GM20431 (cell line): ENCODE results near the gene WASF2.
"Not testable (repeated sequence)": the region's sequence is repeated elsewhere in the genome, so short reads cannot be mapped to it uniquely, and the experiment has no call there.

ENCODE experiments used
- in situ Hi-C: fragments of 300-500 bp; cut with MseI, MboI; formaldehyde crosslinking; loops from one replicate; pipeline ENCODE4 v1.15.0; 2020; ENCODE audit warnings: low sequenced_read_pairs; ENCODE audit not compliant: unreplicated experiment

Gene WASF2

DNA sequence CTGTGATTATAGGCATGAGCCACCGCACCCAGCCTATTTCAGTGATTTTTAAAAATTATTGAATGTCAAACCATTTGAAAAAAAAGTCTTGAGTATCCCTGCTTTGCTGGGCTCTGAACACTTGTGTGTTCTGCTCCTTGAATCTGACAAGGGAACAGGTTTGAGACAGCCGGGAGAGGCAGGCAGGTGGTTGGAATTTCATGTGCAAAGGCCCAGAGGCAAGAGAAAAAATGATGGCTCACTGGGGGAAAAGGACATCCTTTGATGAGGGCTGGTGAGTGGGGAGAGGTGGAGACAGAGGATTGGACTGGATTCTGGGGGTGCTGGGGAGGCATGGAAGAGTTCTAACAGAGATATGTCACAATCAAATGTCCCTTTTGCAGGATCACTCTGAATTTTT, 13.1 kb upstream of the WASF2 start:
- in situ Hi-C loops: no loop called here

DNA sequence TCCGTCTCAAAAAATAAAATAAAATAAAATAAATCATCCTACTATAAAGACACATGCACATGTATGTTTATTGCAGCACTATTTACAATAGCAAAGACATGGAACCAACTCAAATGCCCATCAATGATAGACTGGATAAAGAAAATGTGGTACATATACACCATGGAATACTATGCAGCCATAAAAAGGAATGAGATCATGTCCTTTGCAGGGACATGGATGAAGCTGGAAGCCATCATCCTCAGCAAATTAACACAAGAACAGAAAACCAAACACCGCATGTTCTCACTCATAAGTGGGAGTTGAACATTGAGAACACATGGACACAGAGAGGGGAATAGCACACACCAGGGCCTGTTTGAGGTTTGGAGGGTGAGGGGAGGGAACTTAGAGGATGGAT, 11.2 kb upstream of the WASF2 start:
- in situ Hi-C loops: not testable (repeated sequence)

DNA sequence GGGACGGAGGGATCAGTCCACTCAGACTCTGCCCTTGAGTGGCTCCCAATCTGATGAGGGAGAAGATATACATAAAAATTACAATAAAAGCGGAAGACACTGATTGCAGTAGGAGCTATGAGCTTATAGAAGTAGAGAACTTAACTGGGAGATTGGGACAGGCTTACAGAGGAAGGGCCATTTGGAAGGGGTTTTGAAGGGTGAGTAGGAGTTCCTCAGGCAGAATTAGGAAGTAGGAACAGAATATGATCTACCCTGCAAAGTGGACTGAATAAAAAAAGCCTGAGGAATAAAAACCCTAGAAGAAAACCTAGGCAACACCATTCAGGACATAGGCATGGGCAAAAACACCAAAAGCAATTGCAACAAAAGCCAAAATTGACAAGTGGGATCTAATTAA, 9.2 kb upstream of the WASF2 start:
- in situ Hi-C loops: no loop called here

DNA sequence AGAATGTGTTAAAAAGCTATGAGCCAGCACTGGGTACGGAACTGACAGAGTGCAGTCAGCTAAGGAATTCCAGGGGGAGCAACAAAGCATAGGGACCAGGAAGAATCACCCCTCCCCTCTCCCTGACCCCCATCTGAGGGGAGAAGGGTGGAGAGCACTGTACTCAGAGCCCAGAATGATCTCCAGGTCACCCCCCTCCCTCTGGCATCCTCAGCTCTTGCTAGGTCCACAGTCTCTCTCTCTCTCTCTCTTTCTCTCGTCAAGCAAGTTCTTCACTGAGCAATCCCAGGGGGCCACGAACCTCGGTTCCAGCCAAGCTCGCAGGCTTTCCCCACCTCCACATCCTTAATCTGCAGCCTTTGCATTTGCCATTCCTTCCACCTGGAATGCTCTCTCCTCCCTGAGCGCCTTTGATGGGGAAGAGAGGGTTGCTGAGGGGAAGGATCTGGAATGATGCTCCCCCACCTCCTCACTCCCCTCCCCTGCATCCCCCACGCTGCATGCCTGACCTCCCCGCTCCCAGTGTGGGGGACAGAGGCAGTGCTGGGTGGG, 6.7 kb upstream of the WASF2 start:
- in situ Hi-C loops: no loop called here

DNA sequence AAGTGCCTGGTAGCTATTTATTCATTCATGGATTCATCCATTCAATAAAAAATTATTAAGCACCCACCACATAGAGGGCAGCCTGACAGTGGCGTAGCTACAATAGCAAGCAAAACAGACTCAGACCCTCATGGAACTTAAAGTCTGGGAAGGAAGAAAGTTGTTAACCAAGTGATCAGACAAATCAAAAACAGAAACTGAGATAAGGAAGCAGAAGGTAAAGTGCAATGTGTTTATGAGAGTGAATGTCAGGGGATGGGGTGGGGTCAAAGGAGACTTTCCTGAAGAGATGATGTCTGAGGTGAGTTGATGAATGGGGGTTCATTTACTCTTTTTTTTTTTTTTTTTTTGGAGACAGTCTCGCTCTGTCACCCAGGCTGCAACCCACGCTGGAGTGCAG, 2.8 kb upstream of the WASF2 start:
- in situ Hi-C loops: no loop called here

DNA sequence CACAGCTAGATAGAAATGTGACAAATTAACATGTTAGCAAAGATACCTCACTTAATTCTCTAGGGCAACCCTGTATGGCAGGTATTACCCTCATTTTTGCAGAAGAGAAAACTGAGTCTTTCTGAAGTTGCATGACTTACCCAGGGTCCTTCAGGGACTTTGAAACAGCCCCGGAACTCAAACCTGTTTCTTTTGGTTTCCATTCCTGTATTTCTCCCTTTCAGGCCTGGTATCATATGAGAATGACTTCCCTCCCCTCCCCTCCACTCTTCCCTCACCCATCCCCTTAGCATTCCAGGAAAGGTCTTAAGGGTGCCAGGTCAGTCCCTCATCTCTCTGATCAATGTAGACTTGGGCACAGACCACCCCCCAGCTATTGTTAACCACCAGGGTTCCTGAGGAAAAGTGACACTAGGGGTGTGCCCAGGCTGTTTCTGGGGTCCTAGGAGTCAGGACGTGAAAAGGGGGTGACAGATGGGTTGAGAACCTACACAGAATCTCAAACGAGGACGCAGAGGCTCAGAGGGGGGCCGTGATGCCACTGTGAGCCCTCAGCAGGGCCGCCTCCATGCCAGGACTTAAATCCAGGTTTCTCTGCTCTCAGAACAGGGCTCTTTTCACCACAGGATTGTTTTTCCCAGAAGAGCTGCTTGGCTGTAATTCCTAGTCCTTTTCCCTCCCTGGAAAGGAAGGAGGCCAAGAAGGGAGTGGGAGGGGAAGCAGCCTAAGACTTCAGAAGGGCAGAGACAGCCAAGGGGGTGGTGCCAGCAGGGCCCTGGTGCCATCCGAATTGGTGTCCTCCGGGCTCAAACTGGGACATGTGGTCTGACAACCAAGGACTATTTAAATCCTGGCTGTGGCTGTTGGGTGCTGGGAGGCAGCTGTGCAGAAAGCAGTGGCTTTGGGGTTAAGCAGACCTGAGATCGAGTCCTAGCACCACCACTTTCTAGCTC, 2.1 kb upstream of the WASF2 start:
- in situ Hi-C loops: no loop called here

GRCh38 chr1:27489501-27489972, 430 bp downstream of the WASF2 start:
- in situ Hi-C loops: no loop called here

GRCh38 chr1:27487966-27488884, 1.7 kb downstream of the WASF2 start:
- in situ Hi-C loops: no loop called here

GRCh38 chr1:27485363-27485762, 4.6 kb downstream of the WASF2 start:
- in situ Hi-C loops: no loop called here

DNA sequence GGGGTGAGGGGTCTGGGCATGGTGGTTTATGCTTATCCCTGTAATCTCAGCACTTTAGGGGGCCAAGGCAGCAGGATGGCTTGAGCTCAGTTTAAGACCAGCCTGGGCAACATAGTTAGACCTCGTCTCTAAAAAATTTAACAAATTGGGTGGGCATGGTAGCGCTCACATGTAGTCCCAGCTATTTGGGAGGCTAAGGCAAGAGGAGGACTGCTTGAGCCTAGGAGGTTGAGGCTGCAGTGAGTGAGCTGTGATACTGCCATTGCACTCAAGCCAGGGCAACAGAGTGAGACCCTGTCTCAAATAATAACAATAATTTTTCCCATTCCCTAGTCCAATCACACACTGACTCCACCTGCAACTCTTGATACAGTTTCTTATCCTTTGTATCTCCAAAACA, 6.3 kb downstream of the WASF2 start:
- in situ Hi-C loops: no loop called here

DNA sequence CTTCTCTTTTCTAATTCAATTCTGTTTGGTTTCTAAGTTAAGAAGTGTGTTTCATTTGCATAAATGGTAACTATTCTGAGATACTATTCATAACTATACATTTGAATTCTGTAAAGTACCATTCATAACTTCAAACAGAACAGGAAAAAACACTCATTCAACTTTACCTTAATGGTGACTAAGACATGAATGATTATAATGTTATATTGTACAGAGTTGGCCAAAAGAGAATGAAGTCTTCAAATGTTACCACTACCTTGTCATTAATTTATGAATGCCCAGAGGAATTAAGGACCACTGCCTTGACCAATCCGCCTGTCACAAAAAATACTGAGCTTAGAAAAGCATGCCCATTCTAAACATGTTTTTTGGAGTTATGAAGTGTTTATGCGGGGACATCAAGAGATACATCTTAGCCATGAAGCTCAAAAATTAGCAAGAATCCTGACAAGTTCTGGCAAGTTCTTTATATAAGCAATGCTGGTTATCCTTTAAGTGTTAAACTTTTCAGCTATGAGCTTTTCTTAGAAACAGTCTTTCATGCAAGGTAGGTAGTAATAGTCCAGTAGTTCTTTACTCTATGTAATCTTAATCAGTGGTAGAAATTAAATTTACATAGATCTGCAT, 7.9 kb downstream of the WASF2 start:
- in situ Hi-C loops: no loop called here

- in situ Hi-C loops: no loop called here
Observed at GRCh38 chr1:27478098-27478497, 11.9 kb downstream of the WASF2 start.

GRCh38 chr1:27476237-27476636, 13.7 kb downstream of the WASF2 start:
- in situ Hi-C loops: no loop called here

DNA sequence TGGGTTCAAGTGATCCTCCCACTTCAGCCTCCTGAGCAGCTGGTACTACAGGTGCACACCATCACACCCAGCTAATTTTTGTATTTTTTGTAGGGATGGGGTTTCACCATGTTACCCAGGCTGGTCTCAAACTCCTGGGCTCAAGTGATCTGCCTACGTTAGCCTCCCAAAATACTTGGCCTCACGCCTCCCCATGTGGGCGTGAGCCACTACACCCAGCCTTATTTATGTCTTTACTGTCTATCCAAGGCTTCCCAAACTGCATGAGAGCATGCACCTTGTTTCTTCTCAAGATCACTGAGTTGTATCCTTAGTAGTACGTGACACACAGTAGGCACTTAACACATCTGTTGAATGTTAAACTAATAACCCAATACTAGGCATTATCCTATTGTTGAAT, 14.2 kb downstream of the WASF2 start:
- in situ Hi-C loops: no loop called here

GRCh38 chr1:27473755-27474154, 16.2 kb downstream of the WASF2 start:
- in situ Hi-C loops: no loop called here

GRCh38 chr1:27472098-27472497, 17.9 kb downstream of the WASF2 start:
- in situ Hi-C loops: not testable (repeated sequence)

DNA sequence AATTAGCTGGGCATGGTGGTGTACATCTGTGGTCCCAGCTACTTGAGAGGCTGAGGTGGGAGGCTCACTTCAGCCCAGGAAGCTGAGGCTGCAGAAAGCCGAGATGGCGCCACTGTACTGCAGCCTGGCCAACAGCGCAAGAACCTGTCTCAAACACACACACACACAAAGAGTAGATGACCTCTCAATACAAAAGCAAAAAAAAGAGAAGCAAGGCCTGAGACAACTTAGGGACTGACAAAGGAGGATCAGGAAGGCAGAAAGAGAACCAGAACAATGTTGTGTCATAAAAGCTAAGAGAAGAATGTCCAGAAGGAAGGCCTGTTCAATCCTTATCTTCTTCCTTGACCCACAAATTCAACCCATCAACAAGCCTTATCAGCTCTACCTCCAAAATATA, 18.5 kb downstream of the WASF2 start:
- in situ Hi-C loops: no loop called here

DNA sequence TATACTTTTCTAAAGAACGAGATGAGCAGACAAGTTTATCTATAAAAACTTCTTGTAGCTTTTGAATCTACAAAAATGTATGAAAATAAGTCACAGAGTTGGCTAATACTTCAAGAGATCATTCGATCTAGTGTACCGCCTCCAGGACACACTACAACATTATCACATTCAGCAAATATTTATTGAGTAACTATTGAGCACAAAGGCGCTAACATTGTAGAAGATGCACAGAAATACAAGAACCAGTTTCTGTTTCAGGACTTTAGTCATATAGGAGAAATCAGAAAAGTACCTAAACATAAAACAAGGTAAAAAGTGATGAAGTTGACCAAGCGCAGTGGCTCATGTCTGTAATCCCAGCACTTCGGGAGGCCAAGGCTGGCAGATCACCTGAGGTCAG, 20.6 kb downstream of the WASF2 start:
- in situ Hi-C loops: no loop called here

DNA sequence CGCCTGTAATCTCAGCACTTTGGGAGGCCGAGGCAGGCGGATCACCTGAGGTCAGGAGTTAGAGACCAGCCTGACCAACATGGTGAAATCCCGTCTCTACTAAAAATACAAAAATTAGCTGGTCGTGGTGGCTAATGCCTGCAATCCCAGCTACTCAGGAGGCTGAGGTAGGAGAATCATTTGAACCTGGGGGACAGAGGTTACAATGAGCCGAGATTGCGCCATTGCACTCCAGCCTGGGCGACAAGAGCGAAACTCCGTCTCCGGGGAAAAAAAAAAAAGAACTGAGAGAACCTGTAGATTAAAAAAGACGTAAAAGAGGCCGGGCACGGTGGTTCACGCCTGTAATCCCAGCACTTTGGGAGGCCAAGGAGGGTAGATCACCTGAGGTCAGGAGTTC, 21.6 kb downstream of the WASF2 start:
- in situ Hi-C loops: not testable (repeated sequence)
